Subcutaneous abdominal adipose tissue (tissue), 5 donors: Measurements from ENCODE around the gene TEX52.

Source experiments
- H3K27ac ChIP-seq: one replicate; pipeline ENCODE4 v1.7.0; 2013; ENCODE audit warnings: low read depth, mild to moderate bottlenecking, inconsistent platforms, low read length, moderate library complexity
- H3K27me3 ChIP-seq, 5 donors: one replicate each; pipeline ENCODE4 v1.7.0; 2013; ENCODE audit warnings: low read length in 5 of 5, inconsistent platforms in 1 of 5; ENCODE audit not compliant: control insufficient read depth in 5 of 5, insufficient read depth in 4 of 5
- H3K36me3 ChIP-seq, 5 donors: one replicate each; pipeline ENCODE4 v1.7.0; 2013; ENCODE audit warnings: low read length in 5 of 5; ENCODE audit not compliant: control insufficient read depth in 5 of 5, insufficient read depth in 5 of 5
- H3K4me1 ChIP-seq, 5 donors: one replicate each; pipeline ENCODE4 v1.7.0; 2013; ENCODE audit warnings: low read length in 5 of 5, mild to moderate bottlenecking in 3 of 5, moderate library complexity in 1 of 5; ENCODE audit not compliant: control insufficient read depth in 5 of 5, insufficient read depth in 5 of 5
- H3K4me3 ChIP-seq, 5 donors: one replicate each; pipeline ENCODE4 v1.7.0; 2013; ENCODE audit warnings: low read length in 5 of 5, low read depth in 1 of 5
- H3K9ac ChIP-seq, 5 donors: one replicate each; pipeline ENCODE4 v1.7.0; 2013; ENCODE audit warnings: low read length in 5 of 5, mild to moderate bottlenecking in 4 of 5, moderate library complexity in 3 of 5
- H3K9me3 ChIP-seq, 5 donors: one replicate each; pipeline ENCODE4 v1.7.0; 2013; ENCODE audit warnings: low read length in 5 of 5; ENCODE audit not compliant: control insufficient read depth in 5 of 5
- donor health status: healthy.
- donor health status: healthy.
- donor health status: healthy.
- donor health status: healthy.
- donor health status: healthy.

Gene TEX52

DNA sequence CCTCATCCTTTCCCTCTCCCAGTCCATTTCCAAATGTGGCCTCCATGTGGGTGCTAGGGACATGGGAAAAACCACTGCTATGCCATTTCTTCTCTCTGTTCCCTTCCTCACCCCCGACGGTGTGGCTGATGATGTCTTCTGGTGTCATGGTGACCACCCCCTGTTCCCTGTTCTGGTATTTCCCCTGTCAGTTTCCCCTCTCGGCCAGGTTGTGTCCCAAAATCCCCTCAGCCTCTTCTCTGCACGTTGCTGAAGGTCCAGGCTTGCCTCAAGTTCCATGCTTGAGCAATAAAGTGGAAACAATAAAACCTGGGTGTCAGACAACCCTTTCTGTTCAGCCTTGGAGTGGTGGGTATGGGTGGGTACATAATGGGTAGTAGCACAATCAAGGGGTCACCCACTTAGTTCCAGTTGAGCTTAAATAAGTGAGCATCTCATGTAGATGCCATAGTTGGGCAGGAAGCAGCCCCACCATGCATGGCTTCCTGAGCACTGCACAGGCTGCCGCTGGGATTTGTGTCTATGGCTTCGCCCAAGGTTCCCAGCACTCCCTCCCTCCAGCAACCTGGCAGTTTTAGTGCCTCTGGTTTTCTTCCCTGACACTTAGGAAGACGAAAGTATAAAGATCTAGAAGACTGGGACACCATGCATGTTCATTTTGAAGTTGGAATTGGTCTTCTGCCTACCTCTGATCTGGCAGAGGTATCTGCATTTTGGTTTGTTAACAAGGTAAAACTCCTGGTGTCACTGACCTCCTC is 53.0 kb downstream of the TEX52 start:
- Histone ChIP-seq H3K9ac (no peak overlapping the region), H3K27ac (peak overlapping the region; percentile 4), H3K36me3 (peaks cover 7 to 63% (median 56%) of the 10 kb centered on the region in 5 donors)

GRCh38 chr12:2801044-2801783 is 55.6 kb downstream of the TEX52 start:
- no peak overlapping the region for H3K4me3 ChIP-seq
- peak overlapping the region in 1 of 5 donors; percentile 41 for H3K9ac ChIP-seq
- H3K27me3 ChIP-seq, result no peaks in the 10 kb centered on the region
- no peak overlapping the region for H3K27ac ChIP-seq
- H3K9me3 ChIP-seq, result no peaks in the 10 kb centered on the region
- H3K36me3 ChIP-seq, result peaks cover 7 to 78% (median 70%) of the 10 kb centered on the region in 5 donors
- peaks cover 6 to 31% (median 19%) of the 10 kb centered on the region in 5 donors for H3K4me1 ChIP-seq

More for the DNA sequence above, 53.0 kb downstream of the TEX52 start:
- Histone ChIP-seq H3K27me3 (no peaks in the 10 kb centered on the region), H3K4me3 (no peak overlapping the region), H3K9me3 (no peaks in the 10 kb centered on the region), H3K4me1 (peaks cover 0 to 16% (median 6%) of the 10 kb centered on the region in 5 donors)

GRCh38 chr12:2800046-2800570 is 56.7 kb downstream of the TEX52 start:
- Histone ChIP-seq H3K36me3 (peaks cover 7 to 76% (median 70%) of the 10 kb centered on the region in 5 donors), H3K4me1 (peaks cover 7 to 36% (median 22%) of the 10 kb centered on the region in 5 donors), H3K9me3 (no peaks in the 10 kb centered on the region), H3K27ac (no peak overlapping the region), H3K9ac (no peak overlapping the region), H3K4me3 (no peak overlapping the region), H3K27me3 (no peaks in the 10 kb centered on the region)
